ENCODE data around the gene SKAP2. TPM values are rescaled to one million over a fixed set of nuclear protein-coding genes. Genes with fewer than 3 reads are reported as not detected.

Gene SKAP2
- total RNA-seq, 1 donor from 2014 or later = 4.8 TPM

DNA sequence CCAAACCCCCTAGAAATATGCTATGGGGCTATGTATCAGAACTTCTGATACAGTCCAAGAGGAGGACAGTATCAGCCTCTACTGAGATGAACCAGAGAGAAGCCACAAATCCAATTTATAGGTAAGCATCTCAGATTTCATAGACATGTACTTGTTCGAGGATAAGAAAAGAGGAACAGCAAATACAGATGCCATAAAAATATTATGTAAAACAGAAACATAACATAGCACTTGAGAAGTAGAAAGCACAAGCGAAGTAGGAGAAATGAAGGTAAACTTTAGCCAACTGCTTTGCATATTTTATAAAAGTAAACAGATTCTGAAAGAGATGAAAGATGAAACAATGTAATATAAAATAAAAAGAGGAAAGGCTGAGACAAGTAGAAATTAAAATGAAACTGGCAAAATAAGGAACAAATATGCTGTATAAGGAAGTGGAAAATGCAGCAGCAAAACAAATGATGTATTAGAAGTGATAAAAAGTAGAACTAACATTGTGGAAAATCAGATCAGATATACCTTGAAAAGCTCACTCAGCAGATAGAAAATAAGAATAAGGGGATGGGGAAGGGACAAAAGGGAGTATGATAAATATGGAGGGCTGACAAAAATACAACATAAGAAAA, 135.1 kb downstream of the SKAP2 start:
- Mint-ChIP-seq H3K27me3 (ENCODE audit: low read depth) (peaks cover 14% of the 10 kb centered on the region), H3K36me3 (ENCODE audit: low read depth) (peaks cover 3% of the 10 kb centered on the region), H3K27ac (ENCODE audit: unreplicated experiment) (no peak overlapping the region), H3K4me3 (ENCODE audit: unreplicated experiment) (no peak overlapping the region), H3K9me3 (ENCODE audit: low read depth) (no peaks in the 10 kb centered on the region), H3K4me1 (ENCODE audit: low read depth) (no peaks in the 10 kb centered on the region)
- no peak for DNase-seq (ENCODE audit: low spot score)
- TF ChIP-seq, protein P1, sequence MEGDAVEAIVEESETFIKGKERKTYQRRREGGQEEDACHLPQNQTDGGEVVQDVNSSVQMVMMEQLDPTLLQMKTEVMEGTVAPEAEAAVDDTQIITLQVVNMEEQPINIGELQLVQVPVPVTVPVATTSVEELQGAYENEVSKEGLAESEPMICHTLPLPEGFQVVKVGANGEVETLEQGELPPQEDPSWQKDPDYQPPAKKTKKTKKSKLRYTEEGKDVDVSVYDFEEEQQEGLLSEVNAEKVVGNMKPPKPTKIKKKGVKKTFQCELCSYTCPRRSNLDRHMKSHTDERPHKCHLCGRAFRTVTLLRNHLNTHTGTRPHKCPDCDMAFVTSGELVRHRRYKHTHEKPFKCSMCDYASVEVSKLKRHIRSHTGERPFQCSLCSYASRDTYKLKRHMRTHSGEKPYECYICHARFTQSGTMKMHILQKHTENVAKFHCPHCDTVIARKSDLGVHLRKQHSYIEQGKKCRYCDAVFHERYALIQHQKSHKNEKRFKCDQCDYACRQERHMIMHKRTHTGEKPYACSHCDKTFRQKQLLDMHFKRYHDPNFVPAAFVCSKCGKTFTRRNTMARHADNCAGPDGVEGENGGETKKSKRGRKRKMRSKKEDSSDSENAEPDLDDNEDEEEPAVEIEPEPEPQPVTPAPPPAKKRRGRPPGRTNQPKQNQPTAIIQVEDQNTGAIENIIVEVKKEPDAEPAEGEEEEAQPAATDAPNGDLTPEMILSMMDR (IDR thresholded peaks at IDR 0.05) = no peak

DNA sequence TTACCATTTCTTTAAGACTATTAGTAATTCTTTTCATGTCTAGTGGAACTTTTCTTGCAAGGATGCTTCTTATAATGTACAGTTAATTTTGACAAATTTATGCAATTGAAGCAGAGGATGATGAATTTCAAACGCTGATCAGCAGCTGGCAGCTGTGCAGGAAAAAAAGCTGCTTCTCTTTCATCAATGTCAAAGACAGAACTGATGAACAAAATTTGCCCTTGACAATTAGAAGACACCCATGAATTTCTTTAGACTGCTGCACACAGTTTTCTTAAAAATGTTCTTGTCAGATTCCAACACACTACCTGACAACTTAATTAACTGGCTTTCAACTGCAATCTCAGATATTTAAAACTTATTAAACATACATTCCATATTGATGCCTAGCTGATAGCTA, 138.3 kb downstream of the SKAP2 start:
- TF ChIP-seq, protein P1 (IDR thresholded peaks at IDR 0.05) = no peak
- H3K36me3 Mint-ChIP-seq (ENCODE audit: low read depth) = peaks cover 3% of the 10 kb centered on the region
- DNase-seq (ENCODE audit: low spot score) = no peak
- no peaks in the 10 kb centered on the region for H3K4me1 Mint-ChIP-seq (ENCODE audit: low read depth)
- H3K9me3 Mint-ChIP-seq (ENCODE audit: low read depth) = no peaks in the 10 kb centered on the region
- H3K27ac Mint-ChIP-seq (ENCODE audit: unreplicated experiment) = no peak overlapping the region
- H3K4me3 Mint-ChIP-seq (ENCODE audit: unreplicated experiment) = no peak overlapping the region
- peaks cover 10% of the 10 kb centered on the region for H3K27me3 Mint-ChIP-seq (ENCODE audit: low read depth)

GRCh38 chr7:26724795-26725194, 139.6 kb downstream of the SKAP2 start:
- Mint-ChIP-seq H3K27me3 (ENCODE audit: low read depth) (peaks cover 10% of the 10 kb centered on the region), H3K36me3 (ENCODE audit: low read depth) (peaks cover 3% of the 10 kb centered on the region), H3K27ac (ENCODE audit: unreplicated experiment) (no peak overlapping the region), H3K9me3 (ENCODE audit: low read depth) (no peaks in the 10 kb centered on the region), H3K4me3 (ENCODE audit: unreplicated experiment) (no peak overlapping the region), H3K4me1 (ENCODE audit: low read depth) (no peaks in the 10 kb centered on the region)
- TF ChIP-seq, protein P1 (IDR thresholded peaks at IDR 0.05) = no peak
- no peak for DNase-seq (ENCODE audit: low spot score)

GRCh38 chr7:26723129-26723528, 141.3 kb downstream of the SKAP2 start:
- H3K4me1 Mint-ChIP-seq (ENCODE audit: low read depth) = no peaks in the 10 kb centered on the region
- H3K36me3 Mint-ChIP-seq (ENCODE audit: low read depth) = no peaks in the 10 kb centered on the region
- H3K4me3 Mint-ChIP-seq (ENCODE audit: unreplicated experiment) = no peak overlapping the region
- no peak for DNase-seq (ENCODE audit: low spot score)
- TF ChIP-seq, protein P1 (IDR thresholded peaks at IDR 0.05) = no peak
- H3K9me3 Mint-ChIP-seq (ENCODE audit: low read depth) = no peaks in the 10 kb centered on the region
- no peak overlapping the region for H3K27ac Mint-ChIP-seq (ENCODE audit: unreplicated experiment)
- H3K27me3 Mint-ChIP-seq (ENCODE audit: low read depth) = peaks cover 4% of the 10 kb centered on the region

DNA sequence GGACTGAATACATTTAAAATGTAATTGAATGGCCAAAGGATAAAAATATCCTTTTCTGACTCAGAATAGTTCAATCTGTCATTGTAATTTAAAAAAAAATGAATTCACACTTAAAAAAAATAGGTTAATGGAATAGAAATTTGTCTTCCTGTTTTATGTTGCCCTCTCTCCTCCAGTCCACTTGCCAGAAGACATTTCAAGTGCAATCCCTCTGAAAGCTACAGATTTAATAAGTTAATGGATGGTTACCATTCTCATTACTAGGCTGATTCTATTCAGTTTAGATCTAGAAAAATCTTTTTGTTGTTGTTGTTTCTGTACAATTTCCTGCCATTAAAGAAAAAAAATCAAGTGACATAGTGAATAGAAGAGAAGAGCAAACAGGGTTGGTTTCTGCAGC, 142.9 kb downstream of the SKAP2 start:
- TF ChIP-seq, protein P1 (IDR thresholded peaks at IDR 0.05) = no peak
- H3K27me3 Mint-ChIP-seq (ENCODE audit: low read depth) = peaks cover 4% of the 10 kb centered on the region
- no peak overlapping the region for H3K4me3 Mint-ChIP-seq (ENCODE audit: unreplicated experiment)
- H3K4me1 Mint-ChIP-seq (ENCODE audit: low read depth) = no peaks in the 10 kb centered on the region
- no peak overlapping the region for H3K27ac Mint-ChIP-seq (ENCODE audit: unreplicated experiment)
- no peak for DNase-seq (ENCODE audit: low spot score)
- no peaks in the 10 kb centered on the region for H3K36me3 Mint-ChIP-seq (ENCODE audit: low read depth)
- no peaks in the 10 kb centered on the region for H3K9me3 Mint-ChIP-seq (ENCODE audit: low read depth)

Data from chondrocyte (in vitro differentiated cells).